ENCODE data around the gene EFL1. TPM values are rescaled to one million over a fixed set of nuclear protein-coding genes. Genes with fewer than 3 reads are reported as not detected.

Gene EFL1
- total RNA-seq, 1 experiment from 2014 or later, result 25.6 TPM

- H3K4me3 ChIP-seq, result no peak overlapping the region
- peaks cover 1% of the 10 kb centered on the region for H3K4me1 ChIP-seq
- no peaks in the 10 kb centered on the region for H3K36me3 ChIP-seq
- no peaks in the 10 kb centered on the region for H3K9me3 ChIP-seq (replicated peaks)
- no peak overlapping the region for H3K27ac ChIP-seq
- H3K27me3 ChIP-seq, result no peaks in the 10 kb centered on the region
- no peak for DNase-seq
Observed at GRCh38 chr15:82117296-82117695, 145.2 kb downstream of the EFL1 start.

- Histone ChIP-seq H3K4me3 (no peak overlapping the region), H3K27me3 (no peaks in the 10 kb centered on the region), H3K4me1 (no peaks in the 10 kb centered on the region), H3K36me3 (no peaks in the 10 kb centered on the region), H3K9me3 (replicated peaks) (no peaks in the 10 kb centered on the region), H3K27ac (no peak overlapping the region)
- DNase-seq, result no peak
Observed at GRCh38 chr15:82114660-82115059, 147.9 kb downstream of the EFL1 start.

GRCh38 chr15:82113106-82113715 lies 149.3 kb downstream of the EFL1 start:
- H3K4me3 ChIP-seq, result no peak overlapping the region
- no peaks in the 10 kb centered on the region for H3K9me3 ChIP-seq (replicated peaks)
- H3K4me1 ChIP-seq, result 0 out of 2 replicates have a peak, but pooled peaks cover 1% of the 10 kb centered on the region
- no peaks in the 10 kb centered on the region for H3K36me3 ChIP-seq
- H3K27ac ChIP-seq, result no peak overlapping the region
- peak in 1 of 2 experiments; percentile 57 for DNase-seq
- H3K27me3 ChIP-seq, result no peaks in the 10 kb centered on the region

- Histone ChIP-seq H3K9me3 (replicated peaks) (no peaks in the 10 kb centered on the region), H3K27ac (no peak overlapping the region), H3K36me3 (no peaks in the 10 kb centered on the region), H3K27me3 (no peaks in the 10 kb centered on the region), H3K4me3 (no peak overlapping the region), H3K4me1 (0 out of 2 replicates have a peak, but pooled peaks cover 3% of the 10 kb centered on the region)
- DNase-seq, result no peak
Observed at GRCh38 chr15:82111918-82112317, 150.6 kb downstream of the EFL1 start.

- DNase-seq, result no peak
- Histone ChIP-seq H3K4me1 (0 out of 2 replicates have a peak, but pooled peaks cover 3% of the 10 kb centered on the region), H3K9me3 (replicated peaks) (no peaks in the 10 kb centered on the region), H3K27ac (no peak overlapping the region), H3K4me3 (no peak overlapping the region), H3K36me3 (no peaks in the 10 kb centered on the region), H3K27me3 (no peaks in the 10 kb centered on the region)
Observed at GRCh38 chr15:82110144-82110543, 152.4 kb downstream of the EFL1 start.

- Histone ChIP-seq H3K4me1 (0 out of 2 replicates have a peak, but pooled peaks cover 3% of the 10 kb centered on the region), H3K4me3 (no peak overlapping the region), H3K27ac (no peak overlapping the region), H3K36me3 (no peaks in the 10 kb centered on the region), H3K27me3 (no peaks in the 10 kb centered on the region), H3K9me3 (replicated peaks) (no peaks in the 10 kb centered on the region)
- DNase-seq, result peak; percentile 78 to 86
Observed at GRCh38 chr15:82108489-82109078, 153.9 kb downstream of the EFL1 start.

- Histone ChIP-seq H3K27ac (no peak overlapping the region), H3K4me1 (0 out of 2 replicates have a peak, but pooled peaks cover 3% of the 10 kb centered on the region), H3K36me3 (no peaks in the 10 kb centered on the region), H3K9me3 (replicated peaks) (no peaks in the 10 kb centered on the region), H3K27me3 (no peaks in the 10 kb centered on the region), H3K4me3 (no peak overlapping the region)
- DNase-seq, result peak in 1 of 2 experiments; percentile 39
Observed at GRCh38 chr15:82106679-82107078, 155.9 kb downstream of the EFL1 start.

GRCh38 chr15:82105451-82106215 lies 156.9 kb downstream of the EFL1 start:
- Histone ChIP-seq H3K27ac (no peak overlapping the region), H3K4me3 (no peak overlapping the region)
- no peak for DNase-seq

GRCh38 chr15:82103468-82103867 lies 159.1 kb downstream of the EFL1 start:
- Histone ChIP-seq H3K4me1 (peaks cover 15% of the 10 kb centered on the region), H3K27me3 (no peaks in the 10 kb centered on the region), H3K4me3 (no peak overlapping the region), H3K36me3 (no peaks in the 10 kb centered on the region), H3K9me3 (replicated peaks) (no peaks in the 10 kb centered on the region), H3K27ac (no peak overlapping the region)
- DNase-seq, result peak in 1 of 2 experiments; percentile 48

More at GRCh38 chr15:82105451-82106215, 156.9 kb downstream of the EFL1 start:
- Histone ChIP-seq H3K27me3 (no peaks in the 10 kb centered on the region), H3K4me1 (peaks cover 6% of the 10 kb centered on the region), H3K36me3 (no peaks in the 10 kb centered on the region), H3K9me3 (replicated peaks) (no peaks in the 10 kb centered on the region)

GRCh38 chr15:82100111-82100929 lies 162.2 kb downstream of the EFL1 start:
- DNase-seq, result peak; percentile 26 to 68

GRCh38 chr15:82098674-82099073 lies 163.9 kb downstream of the EFL1 start:
- H3K27me3 ChIP-seq, result no peaks in the 10 kb centered on the region
- H3K36me3 ChIP-seq, result no peaks in the 10 kb centered on the region
- no peak overlapping the region for H3K4me3 ChIP-seq
- peaks cover 12% of the 10 kb centered on the region for H3K4me1 ChIP-seq
- no peak for DNase-seq
- no peak overlapping the region for H3K27ac ChIP-seq
- no peaks in the 10 kb centered on the region for H3K9me3 ChIP-seq (replicated peaks)

More at GRCh38 chr15:82100111-82100929, 162.2 kb downstream of the EFL1 start:
- Histone ChIP-seq H3K9me3 (replicated peaks) (no peaks in the 10 kb centered on the region), H3K27me3 (no peaks in the 10 kb centered on the region), H3K4me3 (peak overlapping the region; percentile 13; the same call in 1 of the 2 replicates), H3K27ac (peak overlapping the region; percentile 16; the same call in 1 of the 2 replicates), H3K4me1 (peaks cover 12% of the 10 kb centered on the region), H3K36me3 (no peaks in the 10 kb centered on the region)

GRCh38 chr15:82095803-82096202 lies 166.7 kb downstream of the EFL1 start:
- Histone ChIP-seq H3K27me3 (no peaks in the 10 kb centered on the region), H3K4me3 (no peak overlapping the region), H3K4me1 (peaks cover 11% of the 10 kb centered on the region), H3K36me3 (no peaks in the 10 kb centered on the region), H3K27ac (no peak overlapping the region), H3K9me3 (replicated peaks) (no peaks in the 10 kb centered on the region)
- DNase-seq, result no peak

GRCh38 chr15:82093774-82094211 lies 168.7 kb downstream of the EFL1 start:
- Histone ChIP-seq H3K4me3 (no peak overlapping the region), H3K36me3 (no peaks in the 10 kb centered on the region), H3K9me3 (replicated peaks) (no peaks in the 10 kb centered on the region; the same call in 1 of the 2 replicates), H3K4me1 (no peaks in the 10 kb centered on the region), H3K27me3 (no peaks in the 10 kb centered on the region), H3K27ac (no peak overlapping the region)
- peak; percentile 21 to 24 for DNase-seq

GRCh38 chr15:82093325-82093724 lies 169.2 kb downstream of the EFL1 start:
- H3K27ac ChIP-seq, result no peak overlapping the region
- no peak for DNase-seq

More at GRCh38 chr15:82093325-82093724, 169.2 kb downstream of the EFL1 start:
- no peaks in the 10 kb centered on the region; the same call in 1 of the 2 replicates for H3K9me3 ChIP-seq (replicated peaks)
- H3K36me3 ChIP-seq, result no peaks in the 10 kb centered on the region
- H3K27me3 ChIP-seq, result no peaks in the 10 kb centered on the region
- H3K4me3 ChIP-seq, result no peak overlapping the region
- H3K4me1 ChIP-seq, result no peaks in the 10 kb centered on the region
